Epidermal melanocyte (primary cell): ENCODE data around the gene ANO7.
"Not testable (repeated sequence)": the region's sequence is repeated elsewhere in the genome, so short reads cannot be mapped to it uniquely, and the experiment has no call there.

ENCODE experiments used
- DNase-seq: peaks from one replicate; pipeline ENCODE4 v3.0.0; 2011; ENCODE audit warnings: low spot score; ENCODE audit not compliant: insufficient read length

The ANO7 gene

DNA sequence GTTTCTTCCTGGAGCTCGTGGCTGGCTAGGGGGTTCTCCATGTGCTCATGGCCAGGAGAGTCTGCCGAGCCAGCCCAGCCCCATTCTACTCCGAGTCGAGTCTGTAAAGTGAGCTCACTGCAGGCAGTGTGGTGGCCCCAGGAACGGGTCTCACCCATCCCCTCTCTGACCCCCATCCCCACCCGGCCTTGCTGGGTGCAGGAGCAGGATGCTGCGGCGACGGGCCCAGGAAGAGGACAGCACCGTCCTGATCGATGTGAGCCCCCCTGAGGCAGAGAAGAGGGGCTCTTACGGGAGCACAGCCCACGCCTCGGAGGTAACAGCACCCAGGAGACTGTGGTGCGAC is 1.4 kb downstream of the ANO7 start:
- peak; percentile 9 for DNase-seq

DNA sequence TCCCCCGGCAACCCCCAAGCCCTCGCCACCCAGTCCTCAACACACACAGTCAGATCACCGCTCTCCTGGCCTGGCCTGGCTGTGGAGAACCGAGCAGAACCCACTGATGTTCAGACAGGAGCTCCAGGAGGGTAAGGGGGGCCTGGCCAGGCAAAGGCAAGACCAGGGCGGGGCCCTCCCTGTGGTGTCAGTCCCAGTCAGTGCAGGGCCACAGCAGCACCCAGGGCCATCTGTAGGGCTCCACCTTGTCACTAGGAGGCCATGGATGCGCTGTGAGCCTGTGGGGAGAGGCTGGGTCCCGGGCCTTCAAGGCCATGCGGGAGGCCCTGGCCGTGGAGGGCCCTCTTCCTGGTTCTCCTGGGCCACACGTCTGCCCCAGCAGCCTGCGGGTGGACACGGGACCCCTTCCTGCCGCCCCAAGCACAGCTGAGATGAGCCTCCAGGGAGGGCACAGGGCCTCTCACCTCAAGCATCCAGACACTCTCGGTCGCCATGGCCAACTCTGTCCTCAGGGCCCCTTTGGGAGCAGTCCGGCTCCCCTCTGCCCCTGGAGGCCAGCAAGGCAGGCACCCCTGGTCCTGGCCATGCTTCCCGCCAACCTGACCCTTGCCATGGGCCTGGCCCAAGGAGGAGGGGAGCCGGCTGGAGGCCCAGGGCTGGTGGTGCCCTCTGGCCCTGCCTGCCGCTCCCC is 2.0 kb downstream of the ANO7 start:
- no peak for DNase-seq

GRCh38 chr2:241191081-241191480 is 2.6 kb downstream of the ANO7 start:
- DNase-seq, result no peak

DNA sequence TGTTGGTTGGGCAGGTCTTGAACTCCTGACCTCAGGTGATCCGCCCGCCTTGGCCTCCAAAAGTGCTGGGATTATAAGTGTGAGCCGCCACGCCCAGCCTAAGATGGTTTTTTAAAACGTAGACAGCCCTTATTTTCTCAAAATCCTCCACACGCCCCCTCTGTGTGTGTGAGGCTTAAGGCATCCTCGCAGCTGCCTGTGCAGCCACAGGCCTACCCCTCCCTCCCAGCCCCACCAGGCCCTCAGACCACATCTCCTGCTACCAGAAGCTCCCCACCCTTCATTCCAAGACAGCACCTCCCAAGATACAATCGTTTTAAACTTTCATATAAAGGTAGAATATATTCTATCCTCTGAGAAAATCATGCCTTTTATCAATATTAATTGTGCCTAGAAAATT is 4.8 kb downstream of the ANO7 start:
- no peak for DNase-seq

DNA sequence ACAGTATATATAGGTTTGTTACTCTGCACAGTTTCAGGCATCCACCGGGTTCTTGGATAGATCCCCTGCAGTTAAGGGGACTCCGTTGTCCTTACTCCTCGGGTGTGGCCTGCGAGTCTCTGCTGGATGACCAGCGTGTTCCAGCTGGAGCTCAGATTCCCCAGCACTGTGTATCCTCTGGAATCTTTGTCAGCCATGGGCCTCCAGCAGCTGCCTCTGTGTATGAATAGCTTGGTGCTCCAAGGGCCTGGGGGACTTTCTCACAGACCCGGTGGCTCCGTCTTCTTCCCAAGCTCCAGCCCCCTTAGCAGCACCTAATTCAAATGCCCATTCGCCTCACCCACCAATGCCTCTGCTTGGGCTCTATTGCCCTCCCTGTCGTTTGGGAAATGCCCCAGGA is 6.3 kb downstream of the ANO7 start:
- DNase-seq, result no peak

- DNase-seq, result no peak
Observed at GRCh38 chr2:241195506-241196130, 7.1 kb downstream of the ANO7 start.

GRCh38 chr2:241197246-241197645 is 8.8 kb downstream of the ANO7 start:
- not testable (repeated sequence) for DNase-seq

DNA sequence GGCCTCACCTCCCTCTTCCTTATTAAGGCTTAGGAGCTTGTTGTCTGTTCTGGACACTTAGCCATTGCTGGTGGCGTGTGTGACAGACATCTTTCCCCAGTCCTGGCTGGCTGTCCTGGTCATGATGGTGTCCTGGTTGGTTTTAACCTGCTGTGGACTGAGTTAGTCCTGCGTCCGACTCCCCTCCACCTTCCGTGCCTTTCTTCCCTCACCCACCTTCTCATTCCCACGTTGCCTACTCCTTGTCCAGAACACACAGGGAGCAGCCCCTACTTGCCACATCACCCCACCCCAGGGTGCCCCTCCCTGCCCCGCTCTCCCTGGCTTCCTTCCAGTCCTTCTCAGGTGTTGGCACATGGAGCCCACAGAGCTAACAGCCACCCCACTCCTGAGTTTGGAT is 9.5 kb downstream of the ANO7 start:
- DNase-seq, result no peak

GRCh38 chr2:241198381-241199279 is 10.2 kb downstream of the ANO7 start:
- DNase-seq, result no peak

- DNase-seq, result no peak
Observed at GRCh38 chr2:241199286-241199685, 10.8 kb downstream of the ANO7 start.

GRCh38 chr2:241199897-241200821 is 11.7 kb downstream of the ANO7 start:
- no peak for DNase-seq

- no peak for DNase-seq
Observed at GRCh38 chr2:241200822-241201395, 12.4 kb downstream of the ANO7 start.

DNA sequence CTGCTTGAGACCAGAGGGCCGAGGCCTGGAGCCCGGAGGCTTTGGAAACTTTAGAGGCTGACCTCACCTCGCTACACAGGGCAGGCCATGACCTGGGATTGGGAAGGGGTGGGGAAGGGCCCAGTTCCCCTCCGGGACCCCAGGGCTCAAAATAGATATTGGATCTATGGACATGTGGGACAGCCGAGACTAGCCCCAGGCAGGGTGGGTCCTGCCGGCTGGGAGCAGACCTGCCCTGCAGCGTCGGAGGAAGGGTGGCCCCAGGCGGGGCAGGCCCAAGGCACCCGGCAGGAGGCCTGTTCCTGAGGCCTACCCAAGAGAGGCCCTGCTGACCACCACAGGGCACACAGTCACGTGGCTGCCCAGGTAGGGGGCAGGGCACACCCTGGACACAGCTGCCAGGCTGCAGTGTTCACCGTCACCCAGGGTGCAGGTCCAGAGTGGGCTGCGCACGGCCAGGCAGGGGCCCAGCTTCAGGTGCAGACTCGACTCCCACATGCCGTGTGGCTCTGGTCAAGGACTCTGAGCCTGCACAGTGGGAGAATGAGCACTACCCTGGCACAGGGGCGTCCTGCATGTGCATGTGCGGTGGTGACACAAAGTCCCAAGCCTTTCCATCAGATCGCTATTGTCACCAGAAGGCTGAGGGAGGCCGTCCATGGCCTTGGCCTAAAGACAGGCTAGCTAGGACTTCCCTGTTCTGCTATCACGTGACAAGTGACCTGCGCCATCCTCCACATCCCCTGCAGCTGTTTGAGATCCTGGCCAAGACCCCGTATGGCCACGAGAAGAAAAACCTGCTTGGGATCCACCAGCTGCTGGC is 13.2 kb downstream of the ANO7 start:
- DNase-seq, result no peak

- no peak for DNase-seq
Observed at GRCh38 chr2:241202268-241202585, 13.8 kb downstream of the ANO7 start.

DNA sequence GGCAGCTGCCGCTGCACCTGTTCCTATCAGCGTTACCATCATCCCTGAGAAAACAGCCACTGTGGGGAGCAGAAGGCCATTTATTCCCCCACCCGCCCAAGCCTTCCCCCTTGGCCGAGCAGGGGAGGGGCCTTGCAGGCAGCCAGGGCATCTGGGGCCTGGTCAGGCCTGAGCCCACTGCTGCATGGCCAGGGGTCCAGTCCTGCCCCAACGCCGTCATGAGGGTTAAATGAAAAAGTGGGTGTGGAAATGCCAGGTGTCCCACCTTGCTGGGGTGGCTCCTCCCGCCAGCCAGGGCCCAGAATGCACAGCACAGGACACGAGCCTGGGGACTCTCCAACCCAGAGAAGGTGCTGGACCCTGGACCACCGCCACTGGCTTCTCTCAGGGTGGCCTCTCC is 14.2 kb downstream of the ANO7 start:
- no peak for DNase-seq

DNA sequence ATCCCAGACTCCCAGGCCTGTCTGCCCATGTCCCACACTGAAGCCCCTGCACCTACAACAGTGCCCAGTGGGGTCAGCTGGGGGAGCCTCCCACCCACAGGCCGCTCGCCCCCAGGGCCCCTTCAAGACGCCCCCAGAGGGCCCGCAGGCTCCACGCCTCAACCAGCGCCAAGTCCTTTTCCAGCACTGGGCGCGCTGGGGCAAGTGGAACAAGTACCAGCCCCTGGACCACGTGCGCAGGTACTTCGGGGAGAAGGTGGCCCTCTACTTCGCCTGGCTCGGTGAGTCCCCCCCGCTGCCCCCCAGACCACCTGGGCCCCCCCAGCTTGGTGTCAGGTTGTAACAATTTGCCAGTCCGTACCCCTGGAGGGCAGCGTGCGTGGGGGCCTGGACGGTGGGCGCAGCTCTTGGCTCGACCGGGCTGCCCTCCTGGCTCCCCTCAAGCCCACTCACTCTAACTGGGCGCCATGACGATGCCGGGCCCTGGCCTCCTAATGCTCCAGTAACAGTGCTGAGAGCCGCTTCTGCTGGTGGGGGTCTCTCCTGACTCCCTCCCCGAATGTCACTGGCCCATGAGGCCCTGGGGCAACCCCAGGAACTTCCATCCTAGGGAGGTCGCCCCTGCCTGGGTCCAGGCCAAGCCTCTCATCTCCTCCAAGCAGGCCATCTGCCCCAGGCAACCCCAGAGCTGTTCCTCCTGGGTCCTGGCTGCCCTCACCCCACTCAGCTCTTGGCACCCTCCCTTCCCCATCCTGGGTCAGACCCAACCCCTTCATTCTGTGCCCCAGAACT is 14.9 kb downstream of the ANO7 start:
- no peak for DNase-seq

DNA sequence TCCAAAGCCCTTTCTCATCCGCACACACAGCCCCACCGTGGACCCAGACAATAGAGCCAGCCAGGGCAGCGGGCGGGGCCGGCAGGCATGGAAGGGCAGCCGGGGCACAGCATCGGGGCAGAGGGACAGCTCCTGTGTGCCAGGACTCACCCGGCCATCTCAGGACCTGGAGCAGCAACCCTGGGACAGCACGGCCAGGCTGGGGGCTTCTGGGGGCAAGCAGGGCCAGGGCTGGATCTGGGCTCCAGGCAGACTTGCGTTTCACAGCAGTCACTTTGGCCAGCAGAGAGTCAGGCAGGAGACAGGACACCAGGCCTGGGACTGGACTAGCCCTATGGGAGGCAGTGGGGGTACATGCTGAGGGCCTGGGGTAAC is 15.5 kb downstream of the ANO7 start:
- DNase-seq, result no peak

GRCh38 chr2:241204490-241204889 is 16.0 kb downstream of the ANO7 start:
- no peak for DNase-seq

DNA sequence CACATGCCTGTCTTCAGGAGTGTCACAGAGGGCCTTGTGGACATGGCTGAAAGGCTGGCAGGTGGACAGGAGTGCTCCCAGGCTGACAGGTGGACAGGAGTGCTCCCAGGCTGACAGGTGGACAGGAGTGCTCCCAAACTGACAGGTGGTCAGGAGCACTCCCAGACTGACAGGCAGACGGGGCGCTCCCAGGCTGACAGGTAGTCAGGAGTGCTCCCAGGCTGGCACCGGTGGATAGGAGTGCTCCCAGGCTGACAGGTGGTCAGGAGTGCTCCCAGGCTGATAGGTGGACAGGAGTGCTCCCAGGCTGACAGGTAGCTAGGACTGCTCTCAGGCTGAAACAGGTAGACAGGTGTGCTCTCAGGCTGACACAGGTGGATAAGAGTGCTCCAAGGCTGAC is 16.6 kb downstream of the ANO7 start:
- no peak for DNase-seq

- DNase-seq, result no peak
Observed at GRCh38 chr2:241207151-241207550, 18.7 kb downstream of the ANO7 start.
